H1 (cell line): ENCODE results near the gene PMM2. TPM values are rescaled to one million over a fixed set of nuclear protein-coding genes. Genes with fewer than 3 reads are reported as not detected.

ENCODE experiments used
- CTCF ChIA-PET: fragments of 300-600 bp; sonication (Branson Sonifier 250); formaldehyde crosslinking; loops from one replicate; lab custom pipeline; 2021; ENCODE audit not compliant: partially characterized antibody; lab: Charles Lee
- POLR2A ChIA-PET: fragments of 300-600 bp; sonication (Branson Sonifier 250); formaldehyde crosslinking; loops from one replicate; lab custom pipeline; 2021; ENCODE audit warnings: inconsistent platforms; ENCODE audit not compliant: partially characterized antibody; lab: Charles Lee
- DNase-seq, 2 experiments: peaks; one replicate each; pipeline versions ENCODE4 v3.0.0 to v3.0.0-alpha.2; 2010 to 2022; ENCODE audit warnings: low spot score in 2 of 2, low read depth in 1 of 2, mixed read lengths in 1 of 2
- FAIRE-seq: peaks from 2 replicates; lab custom pipeline; 2011; peaks lifted over from hg19 to GRCh38; lab: Jason Lieb, UNC
- H2AFZ ChIP-seq: 2 replicates; pipeline ENCODE4 v1.8.1; 2012; ENCODE audit warnings: low read length, inconsistent platforms
- H2AK5ac ChIP-seq: 2 replicates; pipeline ENCODE4 v1.6.1; 2013; ENCODE audit warnings: low read depth, low read length
- H2BK120ac ChIP-seq: replicated peaks from 2 replicates; pipeline ENCODE3; 2013; ENCODE audit warnings: low read depth, low read length, inconsistent platforms
- H2BK12ac ChIP-seq: 2 replicates; pipeline ENCODE4 v1.6.1; 2013; ENCODE audit warnings: low read depth, low read length
- H2BK15ac ChIP-seq: 2 replicates; pipeline ENCODE4 v1.6.1; 2013; ENCODE audit warnings: low read length
- H2BK20ac ChIP-seq: 2 replicates; pipeline ENCODE4 v1.6.1; 2013; ENCODE audit warnings: low read length
- H2BK5ac ChIP-seq: 2 replicates; pipeline ENCODE4 v1.6.1; 2013; ENCODE audit warnings: low read depth, low read length
- H3K14ac ChIP-seq: 2 replicates; pipeline ENCODE4 v1.6.1; 2013; ENCODE audit warnings: inconsistent platforms; ENCODE audit not compliant: insufficient read length
- H3K18ac ChIP-seq: 2 replicates; pipeline ENCODE4 v1.6.1; 2013; ENCODE audit warnings: low read length; ENCODE audit errors: extremely low read depth
- H3K23ac ChIP-seq: 2 replicates; pipeline ENCODE4 v1.6.1; 2013; ENCODE audit warnings: inconsistent platforms; ENCODE audit not compliant: insufficient read length
- H3K23me2 ChIP-seq: 2 replicates; pipeline ENCODE4 v1.6.1; 2013; ENCODE audit warnings: low read depth, low read length
- H3K27ac ChIP-seq: 2 replicates; pipeline ENCODE4 v1.6.1; 2011; ENCODE audit warnings: low read depth, low read length, inconsistent platforms
- H3K27me3 ChIP-seq, 4 experiments: replicated peaks in 1 of 4; 1 replicate in 1 of 4; 2 replicates in 3 of 4; pipeline versions ENCODE4 v1.6.1 to v1.8.1; 2011 to 2013; ENCODE audit warnings: low read length in 3 of 4, mild to moderate bottlenecking in 3 of 4, inconsistent platforms in 2 of 4, mixed read lengths in 2 of 4, moderate library complexity in 1 of 4; ENCODE audit not compliant: control insufficient read depth in 3 of 4, insufficient read depth in 3 of 4; ENCODE audit errors: extremely low read depth in 1 of 4
- H3K36me3 ChIP-seq, 4 experiments: 2 replicates each; pipeline versions ENCODE4 v1.6.1 to v1.8.1; 2011 to 2013; ENCODE audit warnings: mild to moderate bottlenecking in 4 of 4, low read length in 3 of 4, moderate library complexity in 2 of 4, control low read depth in 1 of 4, inconsistent platforms in 1 of 4; ENCODE audit not compliant: insufficient read depth in 4 of 4, control insufficient read depth in 2 of 4
- H3K4ac ChIP-seq: replicated peaks from 2 replicates; pipeline ENCODE3; 2013; ENCODE audit warnings: low read length, low read depth, mixed read lengths, inconsistent platforms; ENCODE audit not compliant: insufficient read length
- H3K4me1 ChIP-seq, 4 experiments: replicated peaks in 1 of 4; 1 replicate in 1 of 4; 2 replicates in 3 of 4; pipeline versions ENCODE4 v1.6.1 to v1.8.1; 2011 to 2013; ENCODE audit warnings: low read length in 3 of 4, inconsistent platforms in 2 of 4, mixed read lengths in 1 of 4; ENCODE audit not compliant: insufficient read depth in 4 of 4, control insufficient read depth in 3 of 4
- H3K4me2 ChIP-seq, 2 experiments: 2 replicates each; pipeline versions ENCODE4 v1.6.1 to v1.8.1; 2011 to 2013; ENCODE audit warnings: low read depth in 2 of 2, low read length in 2 of 2, control low read depth in 1 of 2, inconsistent platforms in 1 of 2, mild to moderate bottlenecking in 1 of 2; ENCODE audit not compliant: insufficient read depth in 1 of 2
- H3K4me3 ChIP-seq, 4 experiments: fragments of 200-600, 300-600 bp in 1 of 4; sonication (generic), shearing (Covaris generic), sonication (Bioruptor Twin) in 1 of 4; 2 replicates each; pipeline versions ENCODE4 v1.5.1 to v1.8.1; 2011 to 2016; ENCODE audit warnings: low read length in 4 of 4, low read depth in 3 of 4, control low read depth in 2 of 4, inconsistent platforms in 2 of 4, mild to moderate bottlenecking in 2 of 4, mixed read lengths in 1 of 4, moderate library complexity in 1 of 4; ENCODE audit not compliant: insufficient read depth in 2 of 4; ENCODE audit errors: extremely low read depth in 1 of 4
- H3K56ac ChIP-seq: replicated peaks from 2 replicates; pipeline ENCODE3; 2013; ENCODE audit warnings: low read depth, mild to moderate bottlenecking, mixed read lengths, low read length, inconsistent platforms; ENCODE audit not compliant: insufficient read length
- H3K79me1 ChIP-seq: 2 replicates; pipeline ENCODE4 v1.6.1; 2013; ENCODE audit warnings: low read depth, low read length, control low read depth
- H3K79me2 ChIP-seq, 2 experiments: 2 replicates each; pipeline versions ENCODE4 v1.6.1 to v1.8.1; 2012 to 2013; ENCODE audit warnings: low read length in 2 of 2, mild to moderate bottlenecking in 2 of 2, inconsistent platforms in 1 of 2; ENCODE audit not compliant: insufficient read depth in 2 of 2, control insufficient read depth in 1 of 2
- H3K9ac ChIP-seq, 4 experiments: replicated peaks in 1 of 4; 1 replicate in 1 of 4; 2 replicates in 3 of 4; pipeline versions ENCODE4 v1.6.1 to v1.8.1; 2011 to 2013; ENCODE audit warnings: low read depth in 3 of 4, low read length in 3 of 4, control low read depth in 2 of 4, mild to moderate bottlenecking in 2 of 4, moderate library complexity in 2 of 4, inconsistent platforms in 1 of 4; ENCODE audit errors: extremely low read depth in 1 of 4
- H3K9me3 ChIP-seq, 2 experiments: 2 replicates each; pipeline versions ENCODE4 v1.6.1 to v1.8.1; 2012 to 2013; ENCODE audit warnings: mild to moderate bottlenecking in 2 of 2, moderate library complexity in 2 of 2, control low read depth in 1 of 2, inconsistent platforms in 1 of 2, low read depth in 1 of 2, low read length in 1 of 2, mixed read lengths in 1 of 2; ENCODE audit not compliant: insufficient read depth in 2 of 2
- H4K20me1 ChIP-seq, 2 experiments: replicated peaks in 1 of 2; 2 replicates each; pipeline versions ENCODE3 to v1.8.1; 2011 to 2013; ENCODE audit warnings: inconsistent platforms in 2 of 2, low read length in 2 of 2, mild to moderate bottlenecking in 1 of 2; ENCODE audit not compliant: insufficient read depth in 2 of 2, control insufficient read depth in 1 of 2
- H4K5ac ChIP-seq: 2 replicates; pipeline ENCODE4 v1.6.1; 2013; ENCODE audit warnings: low read length, low read depth, mixed read lengths, inconsistent platforms; ENCODE audit not compliant: insufficient read length
- H4K8ac ChIP-seq: 2 replicates; pipeline ENCODE4 v1.8.0; 2013; ENCODE audit warnings: mild to moderate bottlenecking, moderate library complexity, low read length, inconsistent platforms; ENCODE audit not compliant: insufficient read depth; ENCODE audit errors: extremely low read depth
- H4K91ac ChIP-seq: replicated peaks from 2 replicates; pipeline ENCODE3; 2013; ENCODE audit warnings: low read length, mixed read lengths, inconsistent platforms; ENCODE audit not compliant: insufficient read length
- ASH2L ChIP-seq: fragments of 200-600, 300-600 bp; sonication (generic); IDR thresholded peaks from one replicate; pipeline ENCODE4 v1.7.1; 2017; ENCODE audit warnings: low read length
- CBX5 ChIP-seq: fragments of 300-800, 300-1000 bp; sonication (generic); IDR thresholded peaks from 2 replicates; pipeline ENCODE4 v1.7.1; 2016; ENCODE audit warnings: antibody characterized with exemption, low read length, low read depth
- CHD1 ChIP-seq: IDR thresholded peaks from 2 replicates; pipeline ENCODE4 v1.6.1; 2012; ENCODE audit warnings: low read depth, low read length, improper control_type of control experiment
- JUND ChIP-seq: IDR thresholded peaks from 2 replicates; pipeline ENCODE4 v1.6.1; 2011; ENCODE audit warnings: mild to moderate bottlenecking, improper control_type of control experiment, low read length
- KDM5A ChIP-seq: fragments of 200-600 bp; IDR thresholded peaks from 2 replicates; pipeline ENCODE4 v1.7.1; 2012; ENCODE audit warnings: mild to moderate bottlenecking, low read length, inconsistent platforms, mixed read lengths
- MAFK ChIP-seq: IDR thresholded peaks from 2 replicates; pipeline ENCODE4 v1.6.1; 2012; ENCODE audit warnings: low read depth, mild to moderate bottlenecking, improper control_type of control experiment, low read length
- NRF1 ChIP-seq: IDR thresholded peaks from 2 replicates; pipeline ENCODE4 v1.6.1; 2011; ENCODE audit warnings: mild to moderate bottlenecking, low read depth, low read length, improper control_type of control experiment
- PHF8 ChIP-seq: fragments of 200-600 bp; sonication (generic); conservative IDR thresholded peaks from 2 replicates; pipeline ENCODE4 v1.7.1; 2012; ENCODE audit warnings: low read depth, mild to moderate bottlenecking, inconsistent platforms, low read length, moderate library complexity
- RNF2 ChIP-seq: fragments of 200-900, 300-1000 bp; sonication (generic); IDR thresholded peaks from 2 replicates; pipeline ENCODE4 v1.7.1; 2016; ENCODE audit warnings: borderline replicate concordance, low read depth, mild to moderate bottlenecking, antibody characterized with exemption, low read length; ENCODE audit not compliant: poor library complexity, severe bottlenecking; ENCODE audit errors: missing control alignments
- SIRT6 ChIP-seq: IDR thresholded peaks from one replicate; pipeline ENCODE4 v1.7.1; 2012; ENCODE audit warnings: low read length, inconsistent platforms
- WGBS, 2 experiments: shearing (Covaris generic) in 1 of 2; methylation state at CpG; one replicate each; pipeline versions ENCODE4 v1.1.6 to v1.1.7; 2013 to 2015; ENCODE audit warnings: low lambda C conversion rate in 2 of 2, mixed read lengths in 2 of 2, inconsistent platforms in 1 of 2, low coverage in 1 of 2, missing lambda C conversion rate in 1 of 2; ENCODE audit not compliant: insufficient replicate concordance in 2 of 2, insufficient coverage in 1 of 2, insufficient read length in 1 of 2; ENCODE audit errors: extremely low coverage in 1 of 2, missing lambda C conversion rate in 1 of 2; 5-methylcytosine and 5-hydroxymethylcytosine counted together
- polyA plus RNA-seq, 7 experiments: library from polyadenylated mRNA; depleted of rRNA in 3 of 7; stranded (reverse) in 5 of 7; unstranded in 2 of 7; fragments of >200 nt in 5 of 7; fragments of 200-250 nt in 2 of 7; gene quantifications; 1 replicate in 5 of 7; 2 replicates in 1 of 7; 4 replicates in 1 of 7; pipeline versions ENCODE4 v1.2.1 to v1.2.3, GENCODE V29; 2011 to 2013; ENCODE audit warnings: missing spikeins in 2 of 7, mixed read lengths in 2 of 7
- total RNA-seq: library from RNA; stranded (reverse); fragmentation: NEBNext Ultra II Directional; extraction: Animal tissue kit (Norgen Biotek cat#: 25700); gene quantifications from 2 replicates; pipeline ENCODE4 v1.2.1, GENCODE V29; 2021

Gene PMM2
- total and polyA plus RNA-seq, 2 of the 8 experiments (the other 6 are each of a cell fraction or from before 2014, with no cell fraction given) = 26.2 to 49.4 TPM

DNA sequence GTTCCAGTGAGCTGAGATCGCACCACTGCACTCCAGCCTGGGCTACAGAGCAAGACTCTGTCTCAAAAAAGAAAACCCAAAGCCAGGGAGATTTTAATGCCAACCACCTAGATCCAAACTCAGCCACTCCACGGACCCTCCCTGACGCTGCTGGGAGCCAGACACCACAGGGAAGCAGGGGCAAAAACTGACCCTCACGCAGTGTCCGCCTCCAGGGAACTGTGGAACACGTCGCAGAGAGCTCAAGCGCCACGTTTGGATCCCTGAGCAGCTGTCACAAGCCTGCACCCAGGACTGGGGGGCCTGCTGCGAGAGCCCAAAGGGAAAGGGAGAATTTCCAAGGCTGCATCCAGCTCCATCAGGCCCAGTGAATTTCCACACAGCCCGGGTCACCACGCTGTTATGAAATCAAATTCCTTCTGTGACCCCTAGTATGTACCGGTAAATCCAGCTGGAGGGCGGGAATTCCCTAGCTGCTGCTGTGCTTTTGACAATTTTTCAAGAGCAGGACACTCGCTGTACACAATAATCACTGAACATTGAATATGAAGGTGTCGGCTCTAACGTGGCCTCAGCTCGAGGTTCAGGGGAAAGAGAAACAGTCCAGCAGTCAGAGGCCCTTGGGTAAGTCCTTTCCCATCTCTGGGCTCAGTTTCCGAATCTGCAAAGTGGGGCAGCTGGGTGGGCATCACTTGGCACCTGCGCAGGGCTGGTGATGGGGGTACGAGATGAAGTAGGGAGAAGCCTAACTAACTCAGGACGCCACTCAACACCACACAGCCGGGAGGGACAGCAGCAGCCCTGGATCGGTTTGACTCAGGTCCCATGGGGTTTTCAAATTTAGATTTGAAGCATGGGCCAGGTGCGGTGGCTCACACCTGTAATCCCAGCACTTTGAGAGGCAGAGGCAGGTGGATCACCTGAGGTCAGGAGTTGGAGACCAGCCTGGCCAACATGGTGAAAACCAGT is 62.6 kb downstream of the PMM2 start:
- H3K4me1 ChIP-seq = peaks cover 15 to 39% (median 25%) of the 10 kb centered on the region in 4 experiments
- H4K8ac ChIP-seq = 0 out of 2 replicates have a peak overlapping the region, but pooled peaks have one; percentile 8
- no peak overlapping the region for H3K9ac ChIP-seq
- no peak overlapping the region for H2AK5ac ChIP-seq
- H3K79me2 ChIP-seq = peaks cover 45 to 75% of the 10 kb centered on the region in 2 experiments
- H3K4ac ChIP-seq = no peak overlapping the region
- peaks cover 22 to 56% (median 35%) of the 10 kb centered on the region in 4 experiments for H3K36me3 ChIP-seq
- H3K23me2 ChIP-seq = peaks cover 4% of the 10 kb centered on the region; the same call in 1 of the 2 replicates
- DNase-seq (no peak), FAIRE-seq (no peak)
- H3K18ac ChIP-seq = no peak overlapping the region
- ChIA-PET POLR2A (interaction anchor here (0.6 to 29.1 kb wide), 6 partner anchors 2 to 244 kb away, joined by 3 to 456 read pairs (median 4); partner anchors contain the start of genes CARHSP1 and LITAFD), CTCF (interaction anchor here (0.7 to 4.2 kb wide), 7 partner anchors 7 to 22 kb away, joined by 3 to 21 read pairs (median 4); partner anchors contain the start of gene CARHSP1)
- H2BK20ac ChIP-seq = no peak overlapping the region
- no peak overlapping the region for H4K5ac ChIP-seq
- H3K56ac ChIP-seq = no peak overlapping the region
- H2BK120ac ChIP-seq = no peak overlapping the region
- no peaks in the 10 kb centered on the region for H3K9me3 ChIP-seq
- WGBS, 2 experiments = 85% methylated on average over 25 of the region's 25 CpGs; no CpG with 5 or more reads in 1 of the 2 experiments
- H2BK5ac ChIP-seq = no peak overlapping the region
- no peak overlapping the region for H2BK15ac ChIP-seq
- no peak overlapping the region for H2BK12ac ChIP-seq
- H3K79me1 ChIP-seq = peaks cover 37% of the 10 kb centered on the region
- no peak overlapping the region for H3K14ac ChIP-seq
- no peak overlapping the region for H3K4me3 ChIP-seq
- H3K27me3 ChIP-seq = no peaks in the 10 kb centered on the region
- no peak overlapping the region for H4K91ac ChIP-seq
- peaks cover 47 to 53% of the 10 kb centered on the region in 2 experiments for H4K20me1 ChIP-seq
- H2AFZ ChIP-seq = no peak overlapping the region
- H3K23ac ChIP-seq = no peak overlapping the region
- no peak overlapping the region for H3K4me2 ChIP-seq
- no peak overlapping the region for H3K27ac ChIP-seq
- TF ChIP-seq SIRT6 = no peak
- TF ChIP-seq PHF8 = no peak
- TF ChIP-seq CBX5 = no peak
- TF ChIP-seq MAFK = no peak
- no peak for TF ChIP-seq ASH2L
- TF ChIP-seq KDM5A = no peak
- no peak for TF ChIP-seq CHD1
- no peak for TF ChIP-seq NRF1
- no peak for TF ChIP-seq RNF2
- no peak for TF ChIP-seq JUND
